Measurements from ENCODE around the gene ITGA11. TPM values are rescaled to one million over a fixed set of nuclear protein-coding genes. Genes with fewer than 3 reads are reported as not detected.

The ITGA11 gene
- total and polyA plus RNA-seq, 2 donors (not counting 1 experiment from before 2014, with no cell fraction given): not detected

- Mint-ChIP-seq H3K9me3 (ENCODE audit: insufficient read depth) (no peaks in the 10 kb centered on the region), H3K27ac (peak overlapping the region; percentile 98), H3K4me3 (peak overlapping the region; percentile 98), H3K27me3 (no peaks in the 10 kb centered on the region), H3K4me1 (peaks cover 58% of the 10 kb centered on the region)
- Histone ChIP-seq H3K9ac (ENCODE audit: low read length) (peak overlapping the region; percentile 96), H3K9me3 (ENCODE audit: control extremely low read depth in 1 of 3, control insufficient read depth in 2 of 3, insufficient read depth in 1 of 3, low read length in 2 of 3) (no peaks in the 10 kb centered on the region), H2AFZ (ENCODE audit: insufficient read depth, low read depth, low read length, poor library complexity, severe bottlenecking) (peak overlapping the region; percentile 99), H3K27ac (ENCODE audit: low read length in 2 of 2) (peak overlapping the region; percentile 96), H3K36me3 (replicated peaks in 1 of 2; ENCODE audit: control extremely low read depth in 1 of 2, control insufficient read depth in 1 of 2, extremely low read depth in 1 of 2, insufficient read depth in 2 of 2, low read length in 1 of 2) (no peaks in the 10 kb centered on the region), H3K79me2 (ENCODE audit: control insufficient read depth, insufficient read depth, low read length) (peaks cover 57% of the 10 kb centered on the region), H3K4me1 (ENCODE audit: control insufficient read depth in 2 of 2, insufficient read depth in 2 of 2, low read length in 2 of 2) (peaks cover 40% of the 10 kb centered on the region in 2 donors), H3K27me3 (replicated peaks in 1 of 4; ENCODE audit: control extremely low read depth in 1 of 4, control insufficient read depth in 3 of 4, insufficient read depth in 4 of 4, low read length in 3 of 4) (no peaks in the 10 kb centered on the region), H3K4me2 (replicated peaks; ENCODE audit: low read depth, low read length, poor library complexity, severe bottlenecking) (peak overlapping the region; percentile 95), H4K20me1 (ENCODE audit: control insufficient read depth, insufficient read depth, low read length, poor library complexity, severe bottlenecking) (peaks cover 41% of the 10 kb centered on the region), H3K4me3 (ENCODE audit: control extremely low read depth in 1 of 5, extremely low read depth in 1 of 5, insufficient read depth in 1 of 5, low read depth in 2 of 5, low read length in 4 of 5) (peak overlapping the region; percentile 77 to 89 (median 79))
- ChIA-PET POLR2A (interaction anchor here (1.4 to 3.5 kb wide), 2 partner anchors 14 to 50 kb away, joined by 5 to 26 read pairs; partner anchors contain the start of gene CLN6), CTCF (interaction anchor here (1.4 to 2.6 kb wide), 3 partner anchors 20 to 28 kb away, joined by 5 to 14 read pairs (median 14); no protein-coding TSS in a partner anchor)
- intact Hi-C loops (cut with micrococcal nuclease): loop anchor here (1.0 to 5.0 kb wide), 7 partner anchors 20 to 736 kb away; partner anchors contain the start of genes MAP2K5 and PIAS1
- ATAC-seq (ENCODE audit: low read depth): no peak
- 2% methylated on average over 16 of the region's 23 CpGs for WGBS (ENCODE audit: insufficient coverage)
- no peak for TF ChIP-seq CTCF (IDR thresholded peaks at IDR 0.05)
- TF ChIP-seq EZH2 (IDR thresholded peaks at IDR 0.05; ENCODE audit: borderline replicate concordance, insufficient read depth, low read depth, low read length, poor library complexity, severe bottlenecking): no peak
- peak; percentile 33 for DNase-seq
These were observed 153.2 kb downstream of the ITGA11 start for GRCh38 chr15:68278595-68279405.

- TF ChIP-seq CTCF (IDR thresholded peaks at IDR 0.05): peak; percentile 68
- TF ChIP-seq EZH2 (IDR thresholded peaks at IDR 0.05; ENCODE audit: borderline replicate concordance, insufficient read depth, low read depth, low read length, poor library complexity, severe bottlenecking): no peak
- POLR2A ChIA-PET: interaction anchor here (0.6 to 3.5 kb wide), 8 partner anchors 9 to 540 kb away, joined by 3 to 26 read pairs (median 4); partner anchors contain the start of genes CLN6 and PIAS1
- H3K4me2 ChIP-seq (replicated peaks; ENCODE audit: low read depth, low read length, poor library complexity, severe bottlenecking): peak overlapping the region; percentile 95
- H3K79me2 ChIP-seq (ENCODE audit: control insufficient read depth, insufficient read depth, low read length): peaks cover 51% of the 10 kb centered on the region
- under 1% methylated on average over 22 of the region's 22 CpGs for WGBS (ENCODE audit: insufficient coverage)
- H3K27me3 ChIP-seq (replicated peaks in 1 of 4; ENCODE audit: control extremely low read depth in 1 of 4, control insufficient read depth in 3 of 4, insufficient read depth in 4 of 4, low read length in 3 of 4): no peaks in the 10 kb centered on the region
- no peaks in the 10 kb centered on the region for H3K27me3 Mint-ChIP-seq
- H4K20me1 ChIP-seq (ENCODE audit: control insufficient read depth, insufficient read depth, low read length, poor library complexity, severe bottlenecking): peaks cover 36% of the 10 kb centered on the region
- no peaks in the 10 kb centered on the region for H3K9me3 ChIP-seq (ENCODE audit: control extremely low read depth in 1 of 3, control insufficient read depth in 2 of 3, insufficient read depth in 1 of 3, low read length in 2 of 3)
- DNase-seq: no peak
- peak overlapping the region; percentile 98 for H3K4me3 Mint-ChIP-seq
- no peaks in the 10 kb centered on the region for H3K36me3 ChIP-seq (replicated peaks in 1 of 2; ENCODE audit: control extremely low read depth in 1 of 2, control insufficient read depth in 1 of 2, extremely low read depth in 1 of 2, insufficient read depth in 2 of 2, low read length in 1 of 2)
- peak overlapping the region; percentile 98 for H3K27ac Mint-ChIP-seq
- no peaks in the 10 kb centered on the region for H3K9me3 Mint-ChIP-seq (ENCODE audit: insufficient read depth)
- H3K9ac ChIP-seq (ENCODE audit: low read length): peak overlapping the region; percentile 96
- H3K4me1 Mint-ChIP-seq: peaks cover 57% of the 10 kb centered on the region
- ATAC-seq (ENCODE audit: low read depth): no peak
- peak overlapping the region; percentile 96 for H3K27ac ChIP-seq (ENCODE audit: low read length in 2 of 2)
- H3K4me3 ChIP-seq (ENCODE audit: control extremely low read depth in 1 of 5, extremely low read depth in 1 of 5, insufficient read depth in 1 of 5, low read depth in 2 of 5, low read length in 4 of 5): peak overlapping the region; percentile 77 to 89 (median 79)
- CTCF ChIA-PET: interaction anchor here (1.0 to 2.3 kb wide), 5 partner anchors 25 to 1773 kb away, joined by 4 to 14 read pairs (median 4); partner anchors contain the start of genes CLN6, RPL4 and ZWILCH
- peak overlapping the region; percentile 99 for H2AFZ ChIP-seq (ENCODE audit: insufficient read depth, low read depth, low read length, poor library complexity, severe bottlenecking)
- H3K4me1 ChIP-seq (ENCODE audit: control insufficient read depth in 2 of 2, insufficient read depth in 2 of 2, low read length in 2 of 2): peaks cover 40% of the 10 kb centered on the region in 2 donors
- intact Hi-C loops (cut with micrococcal nuclease): loop anchor here (1.0 to 5.0 kb wide), 7 partner anchors 21 to 736 kb away; partner anchors contain the start of genes MAP2K5 and PIAS1
These were observed 153.7 kb downstream of the ITGA11 start for GRCh38 chr15:68278345-68278594.
